Nephron progenitor cell (in vitro differentiated cells): ENCODE data around the gene ATAD2B.

Experiments used
- DNase-seq: peaks from one replicate; pipeline ENCODE4 v3.0.0; 2021
- H3K27ac Mint-ChIP-seq: 2 replicates; pipeline ENCODE4 v1.8.0; 2021; ENCODE audit warnings: mild to moderate bottlenecking, moderate library complexity, mixed read lengths
- H3K27me3 Mint-ChIP-seq: 2 replicates; pipeline ENCODE4 v1.8.0; 2021; ENCODE audit warnings: mild to moderate bottlenecking, low read depth, mixed read lengths; ENCODE audit not compliant: poor library complexity
- H3K36me3 Mint-ChIP-seq: 2 replicates; pipeline ENCODE4 v1.8.0; 2021; ENCODE audit warnings: low read depth, mixed read lengths
- H3K4me1 Mint-ChIP-seq: 2 replicates; pipeline ENCODE4 v1.8.0; 2021; ENCODE audit warnings: mixed read lengths
- H3K4me3 Mint-ChIP-seq: 2 replicates; pipeline ENCODE4 v1.8.0; 2021; ENCODE audit warnings: mild to moderate bottlenecking, moderate library complexity, mixed read lengths
- H3K9me3 Mint-ChIP-seq: 2 replicates; pipeline ENCODE4 v1.8.0; 2021; ENCODE audit warnings: mild to moderate bottlenecking, moderate library complexity, mixed read lengths
- CTCF ChIP-seq: fragments of 200-600 bp; sonication (generic); IDR thresholded peaks from 2 replicates; pipeline ENCODE4 v1.5.0; 2021; ENCODE audit warnings: antibody characterized with exemption

The ATAD2B gene

GRCh38 chr2:23944976-23945375 is 18.1 kb upstream of the ATAD2B start:
- DNase-seq = no peak
- Mint-ChIP-seq H3K4me3 (no peak overlapping the region), H3K27me3 (no peaks in the 10 kb centered on the region), H3K9me3 (no peaks in the 10 kb centered on the region), H3K27ac (no peak overlapping the region), H3K4me1 (peaks cover 45% of the 10 kb centered on the region), H3K36me3 (peaks cover 27% of the 10 kb centered on the region)
- no peak for TF ChIP-seq CTCF

- Mint-ChIP-seq H3K4me1 (peaks cover 47% of the 10 kb centered on the region), H3K9me3 (no peaks in the 10 kb centered on the region), H3K27ac (no peak overlapping the region), H3K27me3 (no peaks in the 10 kb centered on the region), H3K36me3 (peaks cover 27% of the 10 kb centered on the region), H3K4me3 (no peak overlapping the region)
- no peak for TF ChIP-seq CTCF
- no peak for DNase-seq
Observed at GRCh38 chr2:23944527-23944926, 17.6 kb upstream of the ATAD2B start.

DNA sequence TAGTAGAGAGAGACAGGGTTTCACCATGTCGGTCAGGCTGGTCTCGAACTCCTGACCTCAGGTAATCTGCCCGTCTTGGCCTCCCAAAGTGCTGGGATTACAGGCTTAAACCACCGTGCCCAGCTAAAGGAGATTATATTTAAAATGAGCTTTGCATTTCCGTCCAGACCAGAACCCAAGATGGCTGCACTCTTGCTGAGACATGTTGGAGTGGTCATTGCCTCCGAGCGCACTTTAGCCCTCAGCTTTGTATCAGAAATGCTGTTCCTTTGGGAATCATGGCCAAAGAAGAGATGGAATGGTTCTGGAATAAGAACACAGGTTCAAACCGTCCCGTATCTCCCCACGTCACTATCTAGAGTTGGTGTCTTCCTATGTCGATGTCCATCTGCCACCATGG is 16.7 kb upstream of the ATAD2B start:
- Mint-ChIP-seq H3K36me3 (peaks cover 27% of the 10 kb centered on the region), H3K9me3 (no peaks in the 10 kb centered on the region), H3K4me1 (peaks cover 56% of the 10 kb centered on the region), H3K27ac (no peak overlapping the region), H3K4me3 (no peak overlapping the region), H3K27me3 (no peaks in the 10 kb centered on the region)
- no peak for DNase-seq
- no peak for TF ChIP-seq CTCF

GRCh38 chr2:23941644-23942043 is 14.7 kb upstream of the ATAD2B start:
- Mint-ChIP-seq H3K4me3 (peak overlapping the region; percentile 92), H3K36me3 (peaks cover 20% of the 10 kb centered on the region), H3K4me1 (peaks cover 56% of the 10 kb centered on the region), H3K27me3 (peaks cover 2% of the 10 kb centered on the region), H3K27ac (peak overlapping the region; percentile 13), H3K9me3 (no peaks in the 10 kb centered on the region)
- no peak for DNase-seq
- TF ChIP-seq CTCF = no peak

DNA sequence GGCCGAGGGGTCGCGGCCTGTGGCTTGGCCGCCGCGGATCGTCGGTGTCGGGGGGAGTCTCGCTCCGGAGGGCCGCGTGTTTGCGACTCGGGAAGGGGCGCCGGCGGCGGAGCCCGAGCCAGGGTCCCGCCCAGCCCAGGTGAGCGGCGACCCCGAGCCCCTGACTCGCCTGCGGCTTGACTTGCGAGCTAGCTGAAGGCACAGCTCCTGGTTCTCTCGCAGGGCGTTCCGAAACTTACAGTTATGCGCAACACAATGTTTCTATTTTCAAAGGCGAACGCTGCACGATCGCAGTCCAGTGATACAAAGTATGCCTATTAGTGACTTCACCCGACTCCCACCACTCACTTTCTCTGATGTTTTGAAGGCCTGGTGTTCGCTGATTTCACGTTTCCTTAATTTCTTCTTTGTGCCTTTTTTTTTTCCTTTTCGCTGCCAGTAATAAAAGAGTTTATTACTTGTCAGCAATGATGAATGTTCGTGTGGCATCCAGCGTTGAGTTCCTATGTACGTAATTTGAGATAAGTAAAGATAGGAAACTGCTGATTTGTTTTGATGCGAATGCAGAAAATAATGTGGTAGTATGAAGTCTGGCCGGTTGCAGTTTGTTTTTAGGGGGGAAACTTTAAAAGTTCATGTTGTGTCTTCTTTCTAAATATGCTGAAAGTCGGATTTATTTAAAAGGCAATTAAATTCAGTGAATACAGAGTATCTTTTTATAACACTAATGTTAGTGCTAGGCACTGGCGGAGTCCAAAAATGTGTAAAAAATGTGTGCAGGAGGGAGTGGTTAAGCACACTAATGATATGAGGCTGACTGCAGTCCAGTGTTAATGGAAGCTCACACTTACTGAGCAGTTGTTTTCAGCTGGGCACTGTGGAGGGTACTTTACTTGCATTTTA is 14.0 kb upstream of the ATAD2B start:
- H3K36me3 Mint-ChIP-seq = peaks cover 25% of the 10 kb centered on the region
- peak overlapping the region; percentile 93 for H3K27ac Mint-ChIP-seq
- TF ChIP-seq CTCF = no peak
- peaks cover 56% of the 10 kb centered on the region for H3K4me1 Mint-ChIP-seq
- no peak for DNase-seq
- no peaks in the 10 kb centered on the region for H3K9me3 Mint-ChIP-seq
- peaks cover 2% of the 10 kb centered on the region for H3K27me3 Mint-ChIP-seq
- peak overlapping the region; percentile 92 for H3K4me3 Mint-ChIP-seq
